Left renal cortex interstitium (tissue), 4 donors: ENCODE measurements around the gene SLC36A4. TPM values are rescaled to one million over a fixed set of nuclear protein-coding genes. Genes with fewer than 3 reads are reported as not detected.
"Not testable (repeated sequence)": the region's sequence is repeated elsewhere in the genome, so short reads cannot be mapped to it uniquely, and the experiment has no call there.

Source experiments
- DNase-seq, 4 donors: peaks; one replicate each; pipeline ENCODE4 v3.0.0-alpha.2; 2013; ENCODE audit warnings: low read depth in 4 of 4, low spot score in 2 of 4, missing footprints in 1 of 4
- polyA plus RNA-seq, 4 donors: library from polyadenylated mRNA; unstranded; fragments of 120-200 nt; gene quantifications; one replicate each; pipeline ENCODE4 v1.2.1, GENCODE V29; 2013; ENCODE audit not compliant: insufficient read length in 4 of 4

The SLC36A4 gene
- 10 to 100 TPM; 17.1 to 23.2 (median 19.1) TPM for polyA plus RNA-seq

DNA sequence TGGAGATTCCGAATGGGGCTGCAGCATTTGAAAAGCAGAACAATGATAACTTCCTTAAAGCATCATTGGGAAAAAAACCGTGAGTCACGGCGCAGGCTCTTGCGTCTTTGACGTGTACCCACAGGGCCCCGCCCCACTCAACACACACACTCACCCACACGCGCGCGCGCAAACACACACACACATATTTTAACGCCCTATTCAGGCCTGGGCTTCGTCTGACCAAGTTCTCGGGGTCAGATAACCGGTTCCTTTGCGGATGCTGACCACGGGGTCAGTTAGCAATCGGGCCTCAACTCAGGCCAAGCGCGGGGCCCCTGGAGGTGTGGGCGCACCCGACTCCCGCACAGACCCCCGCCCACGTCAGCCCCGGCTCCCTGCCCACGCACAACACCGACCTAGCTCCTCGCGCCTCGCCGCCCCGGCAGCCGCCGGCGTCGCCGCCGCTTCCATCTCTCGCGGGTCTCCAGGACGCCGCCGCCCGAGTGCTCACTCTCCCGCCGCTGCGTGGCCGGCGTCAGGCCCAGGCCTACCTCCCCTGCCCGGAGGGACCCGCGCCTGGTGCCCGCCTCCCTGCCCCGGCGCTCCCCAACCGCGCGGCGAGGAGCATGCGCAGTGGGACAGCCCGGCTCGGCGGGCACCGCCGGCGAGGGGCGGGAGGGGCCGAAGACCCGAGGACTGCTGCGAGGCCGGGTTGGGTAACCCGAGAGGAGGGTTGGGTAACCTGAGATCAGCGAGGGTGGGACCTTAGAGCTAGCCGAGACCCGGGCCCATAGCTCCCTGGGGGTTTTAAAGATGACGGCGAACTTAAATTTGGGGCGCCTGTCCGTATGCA, at the start of gene SLC36A4:
Gene SLC36A4, minus strand, starts transcription at position 612 of the 835 bp plus-strand sequence. Its CDS starts 159 bp downstream, at position 453.
- DNase-seq = peak; percentile 63 to 78 (median 65)

GRCh38 chr11:93246790-93247189, 49.0 kb upstream of the SLC36A4 start:
- DNase-seq = not testable (repeated sequence)

GRCh38 chr11:93244018-93244417, 46.2 kb upstream of the SLC36A4 start:
- no peak for DNase-seq

- DNase-seq = no peak
Observed at GRCh38 chr11:93239966-93240365, 42.2 kb upstream of the SLC36A4 start.

DNA sequence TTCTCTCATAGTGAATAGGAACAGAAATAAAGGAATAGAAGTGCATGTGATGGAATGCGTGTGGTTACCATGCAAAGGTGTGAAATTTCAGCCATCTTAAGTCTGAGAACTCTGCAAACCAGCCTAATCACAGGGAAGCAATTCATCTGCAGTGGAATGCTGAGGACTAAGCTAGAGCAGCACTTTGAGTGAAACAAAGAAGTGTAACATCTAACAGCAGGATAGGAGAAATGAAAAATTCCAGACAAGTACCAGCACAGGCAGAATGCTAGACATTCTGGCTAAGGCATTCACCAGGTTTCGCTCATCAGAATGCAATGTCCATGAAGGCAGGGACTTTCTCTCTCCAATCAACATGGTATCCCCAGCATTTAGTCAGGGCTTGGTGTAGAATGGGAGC, 41.2 kb upstream of the SLC36A4 start:
- no peak for DNase-seq

DNA sequence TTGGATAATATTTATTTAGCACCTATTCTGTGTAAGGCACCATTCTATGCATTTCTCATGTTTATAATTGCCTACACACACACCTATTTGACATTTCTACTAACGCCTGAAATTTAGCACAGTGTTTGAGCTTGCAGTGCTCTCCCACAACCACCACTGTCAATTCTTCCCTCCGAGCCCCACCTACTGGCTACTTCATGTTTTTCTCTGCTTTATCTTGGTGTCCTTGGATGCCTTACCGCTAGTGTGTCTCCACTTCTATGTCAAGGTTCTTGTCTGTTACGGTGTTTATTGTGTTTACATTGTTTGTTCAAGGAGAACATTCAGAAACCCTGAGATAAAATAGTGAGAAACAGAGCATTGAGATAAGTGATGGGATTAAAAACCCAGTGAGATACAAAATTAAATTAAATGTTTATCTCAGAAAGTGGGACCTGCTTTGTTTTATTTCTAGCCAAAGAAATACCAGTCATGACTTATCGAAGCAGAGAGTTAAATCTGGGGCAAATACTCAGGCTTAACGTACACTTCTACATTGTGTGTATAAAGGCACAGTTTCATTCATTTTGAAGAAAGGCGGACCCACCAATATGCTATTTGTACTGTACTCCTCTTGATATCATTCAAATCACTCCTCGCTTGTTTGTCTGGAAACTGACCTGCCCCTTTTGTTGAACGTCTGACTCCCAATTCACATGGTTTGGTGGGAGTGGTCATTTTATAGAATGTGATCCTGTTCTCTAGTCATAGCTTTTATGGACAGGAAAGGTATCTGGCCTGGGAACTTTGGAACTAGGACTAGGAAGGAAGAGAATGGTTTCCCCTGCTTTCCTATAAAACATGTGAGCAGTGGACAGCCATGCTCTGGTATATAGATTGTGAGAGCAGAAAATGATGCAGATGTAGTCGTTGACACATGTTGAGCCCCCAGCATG, 39.2 kb upstream of the SLC36A4 start:
- DNase-seq = peak in 1 of 4 donors; percentile 43

DNA sequence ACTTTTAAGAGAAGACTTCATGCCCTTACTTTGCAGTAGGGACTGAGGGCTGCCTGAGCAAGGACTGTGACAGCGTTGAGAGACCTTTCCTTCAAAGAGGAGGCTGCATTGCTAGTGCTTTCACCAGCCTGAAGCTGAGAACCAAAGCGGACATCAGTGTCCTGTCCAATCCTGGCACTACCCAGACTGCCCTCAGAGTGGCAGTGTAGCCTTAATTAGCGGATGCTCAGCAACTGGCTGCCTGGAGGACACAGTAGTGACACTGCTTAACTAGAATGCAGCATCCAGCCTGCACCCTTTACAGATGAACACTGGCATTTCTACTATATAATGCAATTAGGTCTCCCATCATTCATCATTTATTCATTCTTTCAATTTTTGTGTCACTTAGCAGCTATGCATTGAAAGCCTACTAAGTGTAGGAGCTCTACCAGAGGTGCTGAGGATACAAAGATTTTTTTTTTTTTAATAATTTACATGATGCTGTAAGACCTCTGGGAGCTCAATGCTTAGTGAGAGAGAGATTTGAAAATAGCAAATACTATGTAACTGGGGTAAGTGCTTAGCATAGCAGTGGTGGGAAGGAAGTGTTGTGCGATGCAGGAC, 36.9 kb upstream of the SLC36A4 start:
- DNase-seq = peak in 3 of 4 donors; percentile 28 to 68 (median 55)

GRCh38 chr11:93229876-93230275, 32.1 kb upstream of the SLC36A4 start:
- DNase-seq = no peak

DNA sequence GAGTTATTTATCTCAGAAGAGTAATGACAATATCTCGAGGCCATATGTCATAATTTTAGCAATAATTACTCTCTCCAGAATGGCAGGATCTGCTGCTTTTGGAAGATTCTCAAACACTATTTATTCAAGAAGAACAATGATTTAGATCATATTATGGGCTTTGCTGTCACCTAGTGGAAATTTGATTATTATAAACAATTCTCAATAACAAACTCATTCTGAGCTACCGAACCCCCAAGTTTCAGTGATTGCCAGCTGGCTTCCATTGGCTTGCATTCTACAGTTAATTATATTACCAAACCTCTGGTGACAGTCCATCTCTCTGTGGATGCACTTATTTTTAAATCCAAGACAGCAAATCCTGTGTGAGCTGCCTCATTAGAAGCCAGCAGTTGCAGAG, 27.9 kb upstream of the SLC36A4 start:
- DNase-seq = no peak

DNA sequence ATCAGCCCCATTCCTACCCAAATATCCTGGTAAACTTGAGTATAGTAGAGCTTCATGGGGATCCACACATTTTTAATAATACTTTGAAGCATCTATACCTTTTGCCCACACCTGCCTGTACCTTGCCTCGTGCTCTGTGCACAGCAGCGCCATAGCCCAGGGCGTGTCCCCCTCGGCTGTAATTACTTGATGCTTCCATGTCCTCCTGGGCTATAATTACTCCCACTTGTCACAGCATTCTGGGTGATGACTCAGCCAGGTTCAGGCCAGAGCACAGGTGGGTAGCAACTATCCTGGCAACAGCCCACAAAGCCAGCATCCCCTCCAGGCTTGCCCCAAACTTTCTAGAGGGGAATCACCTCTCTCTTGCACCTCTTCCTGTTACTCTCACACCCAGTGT, 23.7 kb upstream of the SLC36A4 start:
- no peak for DNase-seq

- DNase-seq = no peak
Observed at GRCh38 chr11:93220078-93220477, 22.3 kb upstream of the SLC36A4 start.

DNA sequence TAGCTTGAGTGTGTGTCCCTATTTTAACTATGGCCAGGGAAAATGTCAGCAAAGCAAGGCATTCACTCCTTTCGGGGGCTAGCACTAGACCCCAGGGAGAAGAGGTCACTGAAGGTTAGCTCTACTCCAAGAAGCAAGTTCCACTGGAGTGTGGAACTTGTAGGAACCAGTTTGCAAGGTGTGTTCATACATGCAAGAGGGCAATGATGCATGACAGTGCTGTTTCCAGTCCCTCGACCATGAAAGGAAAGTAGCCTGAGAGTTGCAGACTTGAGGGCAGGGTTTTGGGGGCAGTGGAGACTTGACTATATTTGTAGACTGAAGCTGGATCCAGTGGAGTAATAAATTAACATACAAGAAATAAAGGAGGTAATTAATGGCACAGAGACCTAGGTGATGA, 21.6 kb upstream of the SLC36A4 start:
- no peak for DNase-seq

- no peak for DNase-seq
Observed at GRCh38 chr11:93216511-93217101, 18.8 kb upstream of the SLC36A4 start.

DNA sequence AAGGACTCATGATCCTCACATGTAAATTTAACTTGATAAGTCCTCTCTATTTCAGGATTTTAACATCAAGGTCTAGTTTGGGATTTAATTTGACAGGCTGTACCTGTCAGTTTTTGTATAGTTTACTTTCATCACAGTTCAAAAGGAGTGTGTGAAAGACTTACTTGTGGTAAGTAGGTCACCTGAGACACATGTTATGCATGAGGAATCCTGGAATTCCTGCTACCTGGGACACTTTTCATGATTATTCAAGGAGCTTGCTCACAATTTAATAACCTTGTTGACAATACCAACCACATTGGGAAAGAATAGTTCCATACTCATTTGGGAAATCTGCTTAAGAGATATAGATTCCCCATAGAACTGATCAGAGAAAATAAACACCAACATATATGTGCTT, 15.8 kb upstream of the SLC36A4 start:
- no peak for DNase-seq

- DNase-seq = no peak
Observed at GRCh38 chr11:93212094-93212493, 14.3 kb upstream of the SLC36A4 start.

GRCh38 chr11:93209466-93209865, 11.7 kb upstream of the SLC36A4 start:
- DNase-seq = no peak

DNA sequence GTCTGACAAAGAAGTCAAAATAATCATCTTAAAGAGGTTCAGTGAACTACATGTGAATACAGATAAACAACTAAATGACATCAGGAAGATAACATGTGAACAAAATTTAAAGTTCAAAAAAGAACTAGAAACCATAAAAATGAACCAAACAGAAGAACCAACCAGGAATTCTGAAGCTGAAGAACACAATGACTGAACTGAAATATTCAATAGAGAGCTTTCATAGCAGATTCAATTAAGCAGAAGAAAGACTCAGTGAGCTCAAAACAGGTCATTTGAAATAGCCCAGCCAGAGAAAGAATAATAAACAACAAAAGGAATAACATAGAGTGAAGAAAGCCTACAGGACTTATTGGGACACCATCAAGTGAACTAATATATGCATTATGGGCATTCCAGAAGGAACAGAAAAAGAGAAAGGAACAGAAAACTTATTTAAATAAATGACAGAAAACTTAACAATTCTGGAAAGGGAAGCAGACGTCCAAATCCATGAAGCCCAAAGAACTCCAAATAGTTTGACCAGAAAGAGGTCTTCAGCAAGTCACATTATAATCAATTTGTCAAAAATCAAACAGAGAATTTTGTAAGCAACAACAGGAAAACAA, 11.0 kb upstream of the SLC36A4 start:
- no peak for DNase-seq

DNA sequence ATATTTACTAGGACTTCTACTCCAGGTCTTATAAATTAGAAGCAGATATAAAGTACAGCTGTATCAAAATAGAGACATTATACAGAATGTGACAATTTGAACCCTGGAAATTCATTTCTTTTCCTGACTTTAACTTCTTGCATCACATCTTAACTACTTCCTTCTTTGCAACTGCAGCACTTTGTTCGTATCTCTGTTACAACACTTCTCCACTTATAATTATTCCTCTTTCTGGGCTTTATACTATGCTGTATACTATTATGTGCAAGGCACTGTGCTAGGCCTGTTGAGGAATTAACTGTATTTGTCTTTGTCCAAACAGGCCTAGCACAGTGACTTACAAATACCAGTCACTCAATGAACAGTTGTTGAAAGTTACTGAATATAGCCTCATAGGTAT, 1.8 kb upstream of the SLC36A4 start:
- no peak for DNase-seq

- peak in 3 of 4 donors; percentile 25 to 50 (median 41) for DNase-seq
Observed at GRCh38 chr11:93198215-93198845, 539 bp upstream of the SLC36A4 start.
